SK-N-SH (cell line): ENCODE results near the gene ZNF594. TPM values are rescaled to one million over a fixed set of nuclear protein-coding genes. Genes with fewer than 3 reads are reported as not detected.

Experiments
- CTCF ChIA-PET: fragments of 300-600, 350-600 bp; formaldehyde crosslinking; extraction: SDS; loops from one replicate; lab custom pipeline; 2021; lab: Yijun Ruan, JAX
- POLR2A ChIA-PET: fragments of 350-600 bp; sonication (Branson Sonifier 250); formaldehyde crosslinking; extraction: SDS; loops from one replicate; lab custom pipeline; 2020; ENCODE audit warnings: antibody characterized with exemption, inconsistent platforms; lab: Yijun Ruan, JAX
- DNase-seq: peaks from one replicate; pipeline ENCODE4 v3.0.0; 2012
- H2AFZ ChIP-seq: fragments of 200-600 bp; sonication (generic); 2 replicates; pipeline ENCODE4 v1.8.1; 2016; ENCODE audit warnings: antibody characterized with exemption, mild to moderate bottlenecking, low read depth
- H3F3A ChIP-seq: fragments of 200-600 bp; sonication (generic); replicated peaks from 2 replicates; pipeline ENCODE3; 2016; ENCODE audit warnings: antibody characterized with exemption, mild to moderate bottlenecking; ENCODE audit not compliant: insufficient read depth
- H3K27ac ChIP-seq, 2 experiments: fragments of 200-500 bp in 1 of 2; fragments of 200-600 bp in 1 of 2; sonication (Bioruptor generic) in 1 of 2; sonication (generic), shearing (Covaris generic) in 1 of 2; 2 replicates each; pipeline versions ENCODE4 v1.5.1 to v1.6.1; 2014 to 2016; ENCODE audit warnings: low read depth in 2 of 2, inconsistent platforms in 1 of 2, low read length in 1 of 2, mild to moderate bottlenecking in 1 of 2, mixed read lengths in 1 of 2
- H3K27me3 ChIP-seq: fragments of 200-600 bp; sonication (generic), shearing (Covaris generic); 2 replicates; pipeline ENCODE4 v1.6.1; 2016; ENCODE audit warnings: mixed run types; ENCODE audit not compliant: insufficient read depth
- H3K36me3 ChIP-seq, 2 experiments: fragments of 200-500 bp in 1 of 2; fragments of 200-600 bp in 1 of 2; sonication (Bioruptor generic) in 1 of 2; sonication (generic) in 1 of 2; replicated peaks in 1 of 2; 2 replicates each; pipeline versions ENCODE3 to v1.5.1; 2014 to 2016; ENCODE audit warnings: low read length in 1 of 2, mild to moderate bottlenecking in 1 of 2; ENCODE audit not compliant: insufficient read depth in 2 of 2, control insufficient read depth in 1 of 2
- H3K4me1 ChIP-seq, 2 experiments: fragments of 200-500 bp in 1 of 2; fragments of 200-600 bp in 1 of 2; sonication (Bioruptor generic) in 1 of 2; sonication (generic), shearing (Covaris generic) in 1 of 2; 2 replicates each; pipeline versions ENCODE4 v1.5.1 to v1.6.1; 2014 to 2016; ENCODE audit warnings: low read depth in 1 of 2, low read length in 1 of 2, mixed run types in 1 of 2; ENCODE audit not compliant: insufficient read depth in 2 of 2, control insufficient read depth in 1 of 2
- H3K4me2 ChIP-seq: fragments of 200-600 bp; sonication (generic), shearing (Covaris generic); 2 replicates; pipeline ENCODE4 v1.6.1; 2017; ENCODE audit warnings: mixed run types
- H3K4me3 ChIP-seq, 2 experiments: fragments of 200-500 bp in 1 of 2; fragments of 200-600 bp in 1 of 2; sonication (Bioruptor generic) in 1 of 2; sonication (generic), shearing (Covaris generic) in 1 of 2; 2 replicates each; pipeline versions ENCODE4 v1.5.1 to v1.8.1; 2014 to 2016; ENCODE audit warnings: low read depth in 2 of 2, inconsistent platforms in 1 of 2, low read length in 1 of 2, mild to moderate bottlenecking in 1 of 2, mixed read lengths in 1 of 2, moderate library complexity in 1 of 2
- H3K79me2 ChIP-seq: fragments of 200-600 bp; sonication (generic); 2 replicates; pipeline ENCODE4 v1.8.1; 2017; ENCODE audit warnings: mild to moderate bottlenecking; ENCODE audit not compliant: insufficient read depth
- H3K9ac ChIP-seq: fragments of 200-600 bp; sonication (generic); 2 replicates; pipeline ENCODE4 v1.6.1; 2017; ENCODE audit warnings: mixed run types
- H3K9me2 ChIP-seq: fragments of 200-600 bp; sonication (generic); 2 replicates; pipeline ENCODE4 v1.6.1; 2017; ENCODE audit warnings: mixed run types
- H3K9me3 ChIP-seq: fragments of 200-600 bp; sonication (generic); 2 replicates; pipeline ENCODE4 v1.6.1; 2017; ENCODE audit warnings: mixed run types, mild to moderate bottlenecking, moderate library complexity
- H4K20me1 ChIP-seq: fragments of 200-600 bp; sonication (generic); 2 replicates; pipeline ENCODE4 v1.6.1; 2017; ENCODE audit warnings: mild to moderate bottlenecking, mixed run types; ENCODE audit not compliant: insufficient read depth
- EP300 ChIP-seq, 2 experiments: IDR thresholded peaks; 2 replicates each; pipeline versions ENCODE4 v1.4.0 to v1.6.1; 2012; ENCODE audit warnings: borderline replicate concordance in 1 of 2, low read depth in 1 of 2, low read length in 1 of 2
- EZH2phosphoT487 ChIP-seq: fragments of 200-600 bp; sonication (generic); IDR thresholded peaks from 2 replicates; pipeline ENCODE4 v1.6.1; 2017; ENCODE audit warnings: low read depth, mixed run types, mild to moderate bottlenecking, antibody characterized with exemption, moderate library complexity, borderline replicate concordance
- FOXJ3 ChIP-seq: sonication (generic); formaldehyde crosslinking; IDR thresholded peaks from 2 replicates; pipeline ENCODE4 v1.5.1; 2020; ENCODE audit warnings: mild to moderate bottlenecking, missing genetic modification reagents
- FOXM1 ChIP-seq: IDR thresholded peaks from 2 replicates; pipeline ENCODE4 v1.4.0; 2012; ENCODE audit warnings: low read depth, mild to moderate bottlenecking
- GATA2 ChIP-seq: sonication (generic); formaldehyde crosslinking; IDR thresholded peaks from 2 replicates; pipeline ENCODE4 v1.5.0; 2020; ENCODE audit warnings: mild to moderate bottlenecking, missing genetic modification reagents
- IRF3 ChIP-seq: fragments of 150-350 bp; IDR thresholded peaks from 2 replicates; pipeline ENCODE4 v1.6.1; 2016; ENCODE audit warnings: mild to moderate bottlenecking, low read depth, low read length
- JUND ChIP-seq: IDR thresholded peaks from 2 replicates; pipeline ENCODE4 v1.4.0; 2012
- MAX ChIP-seq: IDR thresholded peaks from 2 replicates; pipeline ENCODE4 v1.4.0; 2012; ENCODE audit warnings: low read depth
- MEF2A ChIP-seq: IDR thresholded peaks from 2 replicates; pipeline ENCODE4 v1.4.0; 2012; ENCODE audit warnings: low read depth, borderline replicate concordance
- NRF1 ChIP-seq: IDR thresholded peaks from 2 replicates; pipeline ENCODE4 v1.6.1; 2012; ENCODE audit warnings: low read depth, mild to moderate bottlenecking, low read length
- POLR2AphosphoS5 ChIP-seq: IDR thresholded peaks from 2 replicates; pipeline ENCODE4 v1.6.1; 2012; ENCODE audit warnings: low read depth, low read length
- RCOR1 ChIP-seq: fragments of 150-350 bp; IDR thresholded peaks from 2 replicates; pipeline ENCODE4 v1.6.1; 2017; ENCODE audit warnings: antibody characterized with exemption, low read length
- REST ChIP-seq: IDR thresholded peaks from 2 replicates; pipeline ENCODE4 v1.6.1; 2012; ENCODE audit warnings: mild to moderate bottlenecking, low read depth, low read length, moderate library complexity
- RFX5 ChIP-seq: IDR thresholded peaks from 2 replicates; pipeline ENCODE4 v1.6.1; 2012; ENCODE audit warnings: mild to moderate bottlenecking, improper control_type of control experiment, low read length
- RXRA ChIP-seq: IDR thresholded peaks from 2 replicates; pipeline ENCODE4 v1.4.0; 2012; ENCODE audit warnings: low read depth, mild to moderate bottlenecking, borderline replicate concordance
- SIN3A ChIP-seq: IDR thresholded peaks from 2 replicates; pipeline ENCODE4 v1.6.1; 2012; ENCODE audit warnings: low read depth, mild to moderate bottlenecking, low read length, moderate library complexity, borderline replicate concordance
- TAF1 ChIP-seq: IDR thresholded peaks from 2 replicates; pipeline ENCODE4 v1.6.1; 2012; ENCODE audit warnings: low read depth, mild to moderate bottlenecking, low read length, moderate library complexity, borderline replicate concordance
- USF2 ChIP-seq: fragments of 150-350 bp; IDR thresholded peaks from 2 replicates; pipeline ENCODE4 v1.6.1; 2017; ENCODE audit warnings: antibody characterized with exemption, low read length, low read depth, borderline replicate concordance
- YY1 ChIP-seq: IDR thresholded peaks from 2 replicates; pipeline ENCODE4 v1.4.0; 2012; ENCODE audit warnings: low read depth, mild to moderate bottlenecking
- WGBS: methylation state at CpG from one replicate; pipeline ENCODE4 v1.1.6; 2017; ENCODE audit warnings: low lambda C conversion rate; 5-methylcytosine and 5-hydroxymethylcytosine counted together
- polyA plus RNA-seq, 3 experiments: library from polyadenylated mRNA; depleted of rRNA; stranded (reverse); fragments of >200 nt; gene quantifications; 2 replicates each; pipeline ENCODE4 v1.2.3, GENCODE V29; 2012
- TF ChIP-seq, protein P1 (sequence below): IDR thresholded peaks from 2 replicates; pipeline ENCODE4 v1.4.0; 2012; ENCODE audit warnings: low read depth, borderline replicate concordance

The ZNF594 gene
- polyA plus RNA-seq, 1 of the 3 experiments (the other 2 are of a cell fraction): 2.8 TPM

DNA sequence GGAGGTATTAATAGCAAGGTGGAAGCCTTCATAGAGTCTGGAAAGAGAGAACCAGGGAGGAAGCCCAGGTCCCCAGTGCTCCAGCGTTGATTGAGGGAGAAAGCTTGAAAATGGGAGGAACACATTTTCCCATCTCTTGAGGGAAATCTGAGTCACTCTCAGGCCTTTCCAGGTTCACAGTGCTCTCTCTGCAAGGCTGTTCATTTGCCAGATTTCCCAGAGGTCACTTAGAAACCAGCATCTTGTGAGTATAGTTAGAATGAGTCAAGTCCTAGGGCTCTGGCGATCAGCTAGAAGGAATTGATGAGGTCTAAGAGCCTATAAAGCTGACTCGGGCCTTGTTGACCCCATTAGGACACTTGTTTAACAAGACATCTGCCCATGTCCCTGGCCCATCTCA is 17.7 kb upstream of the ZNF594 start:
- Histone ChIP-seq H3K79me2 (no peaks in the 10 kb centered on the region), H3K9ac (no peak overlapping the region), H3K9me2 (no peaks in the 10 kb centered on the region), H2AFZ (no peak overlapping the region), H3K27me3 (no peaks in the 10 kb centered on the region), H3K9me3 (no peaks in the 10 kb centered on the region), H3K36me3 (peaks cover 0 to 3% of the 10 kb centered on the region in 2 experiments), H3F3A (no peaks in the 10 kb centered on the region), H4K20me1 (no peaks in the 10 kb centered on the region), H3K4me2 (no peak overlapping the region), H3K27ac (no peak overlapping the region), H3K4me1 (no peaks in the 10 kb centered on the region), H3K4me3 (no peak overlapping the region)
- TF ChIP-seq RXRA (no peak), EZH2phosphoT487 (no peak), SIN3A (no peak), POLR2AphosphoS5 (no peak), MEF2A (no peak), REST (no peak), USF2 (no peak), TAF1 (no peak), RCOR1 (no peak), IRF3 (no peak), GATA2 (no peak), FOXM1 (no peak), NRF1 (no peak), EP300 (IDR thresholded peaks at IDR 0.05; ENCODE audit: borderline replicate concordance in 1 of 2, low read depth in 1 of 2, low read length in 1 of 2) (no peak), MAX (no peak), YY1 (no peak), JUND (no peak), FOXJ3 (CRISPR knock-in tag) (no peak), RFX5 (no peak)
- TF ChIP-seq, protein P1, sequence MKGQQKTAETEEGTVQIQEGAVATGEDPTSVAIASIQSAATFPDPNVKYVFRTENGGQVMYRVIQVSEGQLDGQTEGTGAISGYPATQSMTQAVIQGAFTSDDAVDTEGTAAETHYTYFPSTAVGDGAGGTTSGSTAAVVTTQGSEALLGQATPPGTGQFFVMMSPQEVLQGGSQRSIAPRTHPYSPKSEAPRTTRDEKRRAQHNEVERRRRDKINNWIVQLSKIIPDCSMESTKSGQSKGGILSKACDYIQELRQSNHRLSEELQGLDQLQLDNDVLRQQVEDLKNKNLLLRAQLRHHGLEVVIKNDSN: no peak
- ChIA-PET POLR2A (no interaction called here), CTCF (no interaction called here)
- 70% methylated on average over 3 of the region's 3 CpGs for WGBS
- no peak for DNase-seq
